ENCODE results near the gene ABHD8.

Gene ABHD8

GRCh38 chr19:17259118-17259780 lies 44.0 kb downstream of the ABHD8 start:
- intact Hi-C loops (cut with DNase I; ENCODE audit: low total_unique reads): no loop called here
- Histone ChIP-seq H3K27me3 (no peaks in the 10 kb centered on the region), H3K9me3 (peaks cover 0 to 9% (median 0%) of the 10 kb centered on the region in 3 donors), H3K36me3 (no peaks in the 10 kb centered on the region), H3K4me1 (no peaks in the 10 kb centered on the region), H3K27ac (no peak overlapping the region), H3K4me3 (no peak overlapping the region)
- no peak for TF ChIP-seq CTCF (IDR thresholded peaks at IDR 0.05)
- no peak for DNase-seq

- DNase-seq: no peak
- no peak overlapping the region for H3K4me3 ChIP-seq
These were observed 47.1 kb downstream of the ABHD8 start for GRCh38 chr19:17256130-17256529.

GRCh38 chr19:17255150-17255621 lies 48.0 kb downstream of the ABHD8 start:
- no peaks in the 10 kb centered on the region for H3K27me3 ChIP-seq
- no peak overlapping the region for H3K27ac ChIP-seq
- H3K9me3 ChIP-seq: peaks cover 0 to 9% (median 0%) of the 10 kb centered on the region in 3 donors
- TF ChIP-seq CTCF (IDR thresholded peaks at IDR 0.05): no peak
- H3K4me1 ChIP-seq: no peaks in the 10 kb centered on the region
- no peak overlapping the region for H3K4me3 ChIP-seq
- intact Hi-C loops (cut with DNase I; ENCODE audit: low total_unique reads): no loop called here
- no peak for DNase-seq
- H3K36me3 ChIP-seq: no peaks in the 10 kb centered on the region

More at GRCh38 chr19:17256130-17256529, 47.1 kb downstream of the ABHD8 start:
- no peaks in the 10 kb centered on the region for H3K36me3 ChIP-seq
- no peaks in the 10 kb centered on the region for H3K4me1 ChIP-seq
- intact Hi-C loops (cut with DNase I; ENCODE audit: low total_unique reads): no loop called here
- H3K27me3 ChIP-seq: no peaks in the 10 kb centered on the region
- no peak for TF ChIP-seq CTCF (IDR thresholded peaks at IDR 0.05)
- H3K9me3 ChIP-seq: peaks cover 0 to 9% (median 0%) of the 10 kb centered on the region in 3 donors
- H3K27ac ChIP-seq: no peak overlapping the region

- H3K4me3 ChIP-seq: no peak overlapping the region
- intact Hi-C loops (cut with DNase I; ENCODE audit: low total_unique reads): no loop called here
- no peaks in the 10 kb centered on the region for H3K36me3 ChIP-seq
- TF ChIP-seq CTCF (IDR thresholded peaks at IDR 0.05): no peak
- no peak for DNase-seq
- H3K27ac ChIP-seq: no peak overlapping the region
- peaks cover 0 to under 1% (median 0%) of the 10 kb centered on the region in 4 donors for H3K4me1 ChIP-seq
- peaks cover 0 to 6% (median 0%) of the 10 kb centered on the region in 3 donors for H3K9me3 ChIP-seq
- no peaks in the 10 kb centered on the region for H3K27me3 ChIP-seq
These were observed 48.6 kb downstream of the ABHD8 start for GRCh38 chr19:17254636-17255035.

- Histone ChIP-seq H3K4me3 (no peak overlapping the region), H3K4me1 (peaks cover 0 to 18% (median 7%) of the 10 kb centered on the region in 4 donors), H3K36me3 (no peaks in the 10 kb centered on the region), H3K27me3 (no peaks in the 10 kb centered on the region), H3K9me3 (no peaks in the 10 kb centered on the region), H3K27ac (no peak overlapping the region)
- DNase-seq: no peak
- no peak for TF ChIP-seq CTCF (IDR thresholded peaks at IDR 0.05)
- intact Hi-C loops (cut with DNase I; ENCODE audit: low total_unique reads): no loop called here
These were observed 53.2 kb downstream of the ABHD8 start for GRCh38 chr19:17249887-17250548.
